Aorta (tissue), 5 donors: Measurements from ENCODE around the gene RXFP2. TPM values are rescaled to one million over a fixed set of nuclear protein-coding genes. Genes with fewer than 3 reads are reported as not detected.

Experiments used
- ATAC-seq: fragments of 200-7000 bp; cut with Tn5 transposase; one replicate; pipeline ENCODE4 v1.9.1; 2022; ENCODE audit warnings: moderate library complexity; ENCODE audit not compliant: low FRiP score
- DNase-seq, 2 donors: peaks; one replicate each; pipeline ENCODE4 v3.0.0-alpha.2; 2020
- H3K27ac ChIP-seq, 2 donors: one replicate each; pipeline ENCODE4 v1.5.1; 2013; ENCODE audit warnings: low read length in 2 of 2, mild to moderate bottlenecking in 2 of 2, moderate library complexity in 2 of 2, control low read depth in 1 of 2, inconsistent platforms in 1 of 2, low read depth in 1 of 2
- H3K27me3 ChIP-seq, 2 donors: one replicate each; pipeline ENCODE4 v1.6.1; 2013; ENCODE audit warnings: control low read depth in 1 of 2, low read length in 1 of 2, mild to moderate bottlenecking in 1 of 2, moderate library complexity in 1 of 2; ENCODE audit not compliant: insufficient read depth in 2 of 2, control insufficient read depth in 1 of 2
- H3K36me3 ChIP-seq, 2 donors: one replicate each; pipeline ENCODE4 v1.6.1; 2013; ENCODE audit warnings: control low read depth in 1 of 2, low read length in 1 of 2, mild to moderate bottlenecking in 1 of 2; ENCODE audit not compliant: insufficient read depth in 2 of 2, control insufficient read depth in 1 of 2
- H3K4me1 ChIP-seq, 2 donors: one replicate each; pipeline ENCODE4 v1.6.1; 2013; ENCODE audit warnings: low read length in 2 of 2, control low read depth in 1 of 2, mild to moderate bottlenecking in 1 of 2, moderate library complexity in 1 of 2; ENCODE audit not compliant: insufficient read depth in 2 of 2, control insufficient read depth in 1 of 2
- H3K4me3 ChIP-seq, 2 donors: one replicate each; pipeline ENCODE4 v1.5.1; 2013; ENCODE audit warnings: low read length in 2 of 2, control low read depth in 1 of 2, mild to moderate bottlenecking in 1 of 2
- H3K9me3 ChIP-seq: one replicate; pipeline ENCODE4 v1.6.1; 2013; ENCODE audit warnings: mild to moderate bottlenecking, low read length; ENCODE audit not compliant: control insufficient read depth
- WGBS, 2 donors: extraction: QIAGEN DNeasy Blood & Tissue Kit; methylation state at CpG; one replicate each; pipeline ENCODE4 v1.1.7; 2013; 5-methylcytosine and 5-hydroxymethylcytosine counted together
- intact Hi-C, 2 donors: fragments of 100-400 bp; cut with DNase I; formaldehyde crosslinking; loops; one replicate each; pipeline versions ENCODE4 v1.14.2 to v1.15.0; 2022
- polyA plus RNA-seq, 2 donors: library from polyadenylated mRNA; stranded (reverse); fragments of 200-250 nt; gene quantifications; one replicate each; pipeline ENCODE4 v1.2.3, GENCODE V29; 2013
- total RNA-seq, 2 donors: library from RNA; stranded (reverse); fragmentation: NEBNext Ultra II Directional; extraction: Animal tissue kit (Norgen Biotek cat#: 25700); gene quantifications; one replicate each; pipeline ENCODE4 v1.2.1, GENCODE V29; 2021
- donor health status: healthy with polysubstance abuse.
- donor health status: Bipolar disorder and iron deficiency.
- donor health status: DM: no; HTN: no; CAD: no.
- donor health status: DM: no; HTN: no; CAD: no.
- donor health status: DM: yes; HTN: yes; CAD: no.

The RXFP2 gene
- total and polyA plus RNA-seq, 4 donors = not detected

- intact Hi-C loops = no loop called here
- Histone ChIP-seq H3K36me3 (no peaks in the 10 kb centered on the region), H3K4me3 (no peak overlapping the region), H3K27me3 (no peaks in the 10 kb centered on the region), H3K27ac (no peak overlapping the region), H3K4me1 (no peaks in the 10 kb centered on the region), H3K9me3 (no peaks in the 10 kb centered on the region)
- ATAC-seq (no peak), DNase-seq (no peak)
- WGBS, 2 donors = 69 to 80% methylated on average over 6 of the region's 6 CpGs
These were observed 7.4 kb upstream of the RXFP2 start for GRCh38 chr13:31731921-31732320.

- intact Hi-C loops = no loop called here
- H3K4me1 ChIP-seq = no peaks in the 10 kb centered on the region
- H3K4me3 ChIP-seq = no peak overlapping the region
- no peak for DNase-seq
- H3K27ac ChIP-seq = no peak overlapping the region
- H3K27me3 ChIP-seq = no peaks in the 10 kb centered on the region
- WGBS, 2 donors = 2 to 5% methylated on average over 5 of the region's 5 CpGs
- no peaks in the 10 kb centered on the region for H3K36me3 ChIP-seq
- no peaks in the 10 kb centered on the region for H3K9me3 ChIP-seq
- no peak for ATAC-seq
These were observed 6.3 kb upstream of the RXFP2 start for GRCh38 chr13:31733066-31733465.

- Histone ChIP-seq H3K4me3 (no peak overlapping the region), H3K9me3 (no peaks in the 10 kb centered on the region), H3K4me1 (no peaks in the 10 kb centered on the region), H3K36me3 (no peaks in the 10 kb centered on the region), H3K27ac (no peak overlapping the region), H3K27me3 (no peaks in the 10 kb centered on the region)
- DNase-seq (no peak), ATAC-seq (no peak)
- WGBS, 2 donors = 56 to 63% methylated on average over 2 of the region's 2 CpGs
- intact Hi-C loops = no loop called here
These were observed 5.7 kb upstream of the RXFP2 start for GRCh38 chr13:31733647-31734046.

GRCh38 chr13:31742097-31742734 is 2.9 kb downstream of the RXFP2 start:
- 11 to 17% methylated on average over 7 of the region's 7 CpGs for WGBS, 2 donors
- H3K4me3 ChIP-seq = no peak overlapping the region
- DNase-seq (peak; percentile 65 to 77), ATAC-seq (peak; percentile 84)
- intact Hi-C loops = loop anchor here (5.0 kb wide), 4 partner anchors 55 to 315 kb away; no protein-coding TSS in a partner anchor
- no peaks in the 10 kb centered on the region for H3K4me1 ChIP-seq
- no peaks in the 10 kb centered on the region for H3K9me3 ChIP-seq
- no peak overlapping the region for H3K27ac ChIP-seq
- H3K36me3 ChIP-seq = no peaks in the 10 kb centered on the region
- H3K27me3 ChIP-seq = no peaks in the 10 kb centered on the region

- no peak for ATAC-seq
- intact Hi-C loops = no loop called here
- whole genome bisulfite sequencing, 2 donors = 87 to 88% methylated on average over 3 of the region's 3 CpGs
These were observed 8.0 kb downstream of the RXFP2 start for GRCh38 chr13:31747291-31747690.

GRCh38 chr13:31747966-31748365 is 8.6 kb downstream of the RXFP2 start:
- ATAC-seq (no peak), DNase-seq (no peak)
- Histone ChIP-seq H3K9me3 (no peaks in the 10 kb centered on the region), H3K27ac (no peak overlapping the region), H3K4me3 (no peak overlapping the region), H3K36me3 (no peaks in the 10 kb centered on the region), H3K4me1 (no peaks in the 10 kb centered on the region), H3K27me3 (no peaks in the 10 kb centered on the region)
- WGBS, 2 donors = 71 to 76% methylated on average over 2 of the region's 2 CpGs
- intact Hi-C loops = no loop called here

More at GRCh38 chr13:31747291-31747690, 8.0 kb downstream of the RXFP2 start:
- no peaks in the 10 kb centered on the region for H3K36me3 ChIP-seq
- no peaks in the 10 kb centered on the region for H3K27me3 ChIP-seq
- H3K27ac ChIP-seq = no peak overlapping the region
- H3K4me1 ChIP-seq = no peaks in the 10 kb centered on the region
- H3K9me3 ChIP-seq = no peaks in the 10 kb centered on the region
- no peak overlapping the region for H3K4me3 ChIP-seq
- DNase-seq = no peak

GRCh38 chr13:31749929-31750328 is 10.6 kb downstream of the RXFP2 start:
- no peaks in the 10 kb centered on the region for H3K36me3 ChIP-seq
- no peak overlapping the region for H3K4me3 ChIP-seq
- H3K9me3 ChIP-seq = no peaks in the 10 kb centered on the region
- 24 to 27% methylated on average over 4 of the region's 4 CpGs for WGBS, 2 donors
- intact Hi-C loops = no loop called here
- no peak overlapping the region for H3K27ac ChIP-seq
- no peak for ATAC-seq
- H3K4me1 ChIP-seq = no peaks in the 10 kb centered on the region
- no peaks in the 10 kb centered on the region for H3K27me3 ChIP-seq
- no peak for DNase-seq

- Histone ChIP-seq H3K36me3 (no peaks in the 10 kb centered on the region), H3K9me3 (no peaks in the 10 kb centered on the region), H3K27ac (no peak overlapping the region), H3K4me3 (no peak overlapping the region), H3K27me3 (no peaks in the 10 kb centered on the region), H3K4me1 (no peaks in the 10 kb centered on the region)
- ATAC-seq = no peak
- no peak for DNase-seq
- intact Hi-C loops = loop anchor here in 1 of 2 donors (5.0 kb wide), 1 partner anchor 42 kb away; no protein-coding TSS in a partner anchor
- 77 to 83% methylated on average over 6 of the region's 6 CpGs for WGBS, 2 donors
These were observed 15.9 kb downstream of the RXFP2 start for GRCh38 chr13:31755211-31755610.

- no peaks in the 10 kb centered on the region for H3K9me3 ChIP-seq
- H3K36me3 ChIP-seq = no peaks in the 10 kb centered on the region
- no peak overlapping the region for H3K27ac ChIP-seq
- WGBS, 2 donors = 74% methylated on average over 5 of the region's 5 CpGs
- DNase-seq = no peak
- no peak overlapping the region for H3K4me3 ChIP-seq
- ATAC-seq = no peak
- intact Hi-C loops = loop anchor here in 1 of 2 donors (5.0 kb wide), 1 partner anchor 41 kb away; no protein-coding TSS in a partner anchor
- no peaks in the 10 kb centered on the region for H3K4me1 ChIP-seq
- H3K27me3 ChIP-seq = no peaks in the 10 kb centered on the region
These were observed 16.5 kb downstream of the RXFP2 start for GRCh38 chr13:31755803-31756212.
